Activated naive CD4-positive, alpha-beta T cell treated with anti-CD3 and anti-CD28 coated beads, Interleukin-2, amount 50 U/mL, for 16 hours (primary cell): ENCODE measurements around the gene LRRC10B.

Experiments used
- DNase-seq: peaks from one replicate; pipeline ENCODE4 v3.0.0-alpha.2; 2020

Gene LRRC10B

GRCh38 chr11:61487342-61488025 is 21.1 kb upstream of the LRRC10B start:
- no peak for DNase-seq

DNA sequence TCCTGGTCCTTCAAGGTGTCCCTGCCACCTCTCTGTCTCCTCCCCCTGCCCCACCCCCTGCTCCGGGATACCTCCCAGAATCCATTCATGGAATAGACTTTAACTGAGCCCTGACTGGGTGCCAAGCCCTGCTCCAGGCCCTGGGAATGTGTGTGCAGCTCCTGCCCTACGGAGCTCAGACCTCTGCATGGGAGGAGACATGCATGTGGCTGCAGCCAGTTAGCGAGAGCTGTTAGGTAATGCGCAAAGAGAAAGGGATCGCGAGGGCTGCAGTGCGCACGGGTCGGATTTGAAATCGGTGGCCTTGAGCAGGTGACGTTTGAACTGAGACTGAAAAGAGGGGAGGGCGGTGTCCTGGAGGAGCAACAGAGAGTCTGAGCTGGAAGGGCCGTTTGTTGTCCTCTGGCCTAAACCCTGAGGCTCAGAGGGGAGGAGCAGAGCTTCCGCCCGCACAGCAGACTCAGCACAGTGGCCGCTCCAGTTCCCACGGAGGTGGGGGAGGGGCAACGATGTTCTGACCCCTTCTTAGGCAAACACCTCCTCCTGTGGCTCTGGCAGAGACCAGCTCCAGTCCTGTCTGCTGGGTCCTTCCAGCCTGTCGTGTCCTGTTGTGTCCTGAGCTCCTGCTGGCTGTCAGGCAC is 19.8 kb upstream of the LRRC10B start:
- DNase-seq, result no peak

- no peak for DNase-seq
Measured at GRCh38 chr11:61489833-61490721, 18.5 kb upstream of the LRRC10B start.

DNA sequence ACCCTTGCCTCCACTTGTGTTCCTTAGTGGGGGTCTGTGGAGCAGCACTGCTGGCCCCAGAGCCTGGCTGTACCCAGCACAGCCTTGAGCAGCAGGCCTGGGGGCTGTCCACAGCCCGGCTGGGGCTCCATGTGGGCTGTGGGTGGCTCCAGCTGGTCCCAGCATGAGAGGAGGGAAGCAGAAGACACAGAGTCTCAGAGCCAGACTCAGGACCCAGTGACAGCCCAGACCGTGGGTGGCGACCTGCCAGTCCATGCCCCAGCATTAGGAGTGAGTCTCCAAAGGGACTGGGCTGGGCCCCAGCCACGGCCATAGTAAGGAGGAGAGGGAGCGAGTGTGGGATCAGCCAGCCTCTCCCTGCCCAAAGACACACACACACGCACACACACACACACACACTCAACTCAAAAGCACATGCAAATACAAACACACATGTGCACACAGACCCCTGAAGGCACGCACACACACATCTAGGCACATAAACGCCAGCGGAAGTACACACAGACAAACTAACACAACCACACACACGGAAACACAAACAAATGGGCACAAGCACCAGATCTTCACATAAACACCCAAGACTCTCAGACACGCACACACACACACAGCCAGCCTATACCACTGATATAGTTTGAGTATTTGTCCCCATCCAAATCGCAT is 16.7 kb upstream of the LRRC10B start:
- no peak for DNase-seq

DNA sequence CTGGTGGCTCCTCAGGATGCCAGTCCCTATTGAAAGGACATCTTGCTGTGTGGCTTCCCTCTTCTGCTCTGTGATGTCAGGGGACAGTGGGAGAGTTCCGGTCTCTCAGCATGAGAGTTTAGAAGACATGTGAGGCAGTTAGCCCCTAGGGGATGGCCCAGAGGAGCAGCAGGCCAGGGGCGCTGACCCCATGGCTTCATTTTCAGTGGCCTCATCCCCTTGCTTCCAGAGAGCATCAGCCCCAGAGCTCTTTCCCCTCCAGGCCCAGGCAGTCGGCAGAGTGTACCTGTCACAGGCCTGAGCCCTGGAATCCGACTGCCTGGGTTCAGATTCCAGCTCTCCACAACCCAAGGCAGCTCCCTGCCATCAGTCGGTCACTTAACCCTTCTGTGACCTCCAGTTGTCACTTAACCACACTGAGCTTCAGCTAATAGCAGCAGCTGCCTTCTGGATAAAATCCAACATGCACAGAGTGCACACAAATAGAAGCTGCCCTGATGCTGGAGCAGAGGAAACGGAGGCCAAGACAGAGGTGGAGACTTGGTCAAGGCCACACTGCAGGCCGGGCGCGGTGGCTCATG is 14.1 kb upstream of the LRRC10B start:
- DNase-seq, result no peak

GRCh38 chr11:61495801-61496601 is 12.5 kb upstream of the LRRC10B start:
- no peak for DNase-seq

DNA sequence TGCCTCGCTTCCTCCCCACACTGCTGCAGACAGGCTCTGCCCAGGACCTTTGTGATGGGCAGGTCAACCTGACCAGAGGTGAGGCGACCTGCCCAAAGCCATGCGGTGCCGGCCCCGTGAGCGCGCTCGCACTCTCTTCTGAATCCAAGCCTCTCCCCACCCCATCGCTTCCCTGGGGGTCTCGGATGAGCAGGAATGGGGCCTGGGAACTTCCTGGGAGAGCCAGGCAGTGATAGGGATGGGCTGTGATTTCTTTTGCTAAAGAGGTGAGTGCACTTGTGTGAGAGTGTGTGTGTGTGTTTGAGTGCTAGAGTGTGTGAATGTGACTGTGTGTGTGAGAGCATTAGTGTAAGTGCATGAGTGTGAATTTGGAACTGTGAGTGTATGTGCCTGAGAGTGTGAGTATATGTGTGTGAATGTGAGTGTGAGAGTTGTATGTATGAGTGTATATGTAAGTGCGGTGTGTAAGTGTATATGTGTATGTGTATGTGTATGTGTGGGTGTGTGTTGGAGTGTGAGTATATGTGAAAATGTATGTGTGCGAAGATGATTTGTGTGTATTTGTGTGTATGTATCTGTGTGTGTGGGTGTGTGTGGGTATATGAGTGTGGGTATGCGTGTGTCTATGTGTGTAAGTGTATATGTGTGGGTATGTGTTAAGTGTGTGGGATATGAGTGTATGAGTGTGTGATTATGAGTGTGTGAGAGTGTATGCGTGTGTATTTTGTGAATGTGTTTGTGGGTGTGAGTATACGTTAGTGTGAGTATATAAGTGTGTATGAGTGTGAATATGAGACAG is 11.7 kb upstream of the LRRC10B start:
- no peak for DNase-seq

GRCh38 chr11:61497473-61497872 is 11.1 kb upstream of the LRRC10B start:
- no peak for DNase-seq

DNA sequence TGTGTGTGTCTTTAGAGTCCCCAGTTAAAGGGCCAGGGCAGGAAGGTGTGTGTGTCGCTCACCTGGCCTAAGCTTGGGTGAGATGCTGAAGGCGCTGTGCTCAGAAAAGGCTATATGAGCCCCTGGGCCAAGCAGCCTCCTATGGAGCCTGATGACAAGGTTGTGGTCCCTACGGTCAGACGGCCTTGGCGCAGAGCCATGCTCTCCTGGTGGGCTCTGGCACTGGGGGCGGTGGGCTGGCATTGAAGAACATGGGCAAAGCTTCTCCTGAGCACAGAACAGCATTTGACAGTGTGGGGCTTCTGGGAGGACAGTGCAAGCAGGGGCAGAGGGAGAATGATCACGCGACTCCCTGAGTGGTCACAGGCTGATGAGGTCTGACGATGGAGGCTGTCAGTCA is 10.7 kb upstream of the LRRC10B start:
- no peak for DNase-seq

DNA sequence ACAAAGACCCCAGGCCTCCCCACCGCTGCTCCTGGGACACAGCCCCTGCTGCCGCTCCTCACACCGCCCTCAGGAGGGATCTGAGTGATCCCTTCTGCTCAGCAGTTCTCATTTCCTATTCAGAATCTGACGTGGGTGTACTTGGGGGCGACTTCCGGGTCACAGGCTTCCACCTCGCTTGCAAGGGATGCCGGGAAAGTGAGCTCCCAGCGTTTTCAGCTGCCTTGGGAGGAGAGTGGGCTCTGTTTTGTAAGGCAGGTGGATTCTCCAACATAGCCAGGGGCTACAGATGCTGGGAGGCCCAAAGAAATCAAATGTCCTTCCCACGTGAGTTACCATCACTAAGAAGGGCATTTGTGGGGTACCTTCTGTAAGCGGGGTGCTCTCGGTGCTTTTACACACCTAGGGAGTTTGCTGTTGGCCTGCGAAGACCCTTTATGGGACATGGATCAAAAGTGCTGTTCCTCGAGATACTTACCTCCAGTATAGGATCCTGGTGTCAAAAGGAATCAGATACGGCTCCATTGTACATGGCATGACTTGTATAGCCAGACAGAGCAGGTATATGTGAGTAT is 9.7 kb upstream of the LRRC10B start:
- DNase-seq, result no peak

- no peak for DNase-seq
Measured at GRCh38 chr11:61499816-61500491, 8.6 kb upstream of the LRRC10B start.

DNA sequence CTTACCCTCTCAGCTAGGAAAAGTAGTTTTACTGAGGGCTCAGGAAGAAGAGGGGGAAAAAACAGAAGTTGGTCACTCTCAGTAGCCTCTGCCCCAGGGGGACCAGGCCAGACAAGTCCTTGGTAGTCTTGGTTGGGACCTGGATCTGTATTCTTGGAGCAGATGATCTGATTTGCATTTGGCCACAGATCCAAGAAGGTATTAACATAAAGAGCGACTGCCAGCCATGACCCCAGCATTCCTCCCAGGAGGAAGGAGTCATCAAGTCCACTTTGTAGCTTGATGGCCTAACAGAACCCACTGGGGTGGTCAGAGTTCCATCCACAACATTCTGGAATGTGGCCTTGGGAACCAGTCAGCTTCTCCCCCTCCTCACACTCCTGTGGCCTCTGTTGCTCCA is 6.0 kb upstream of the LRRC10B start:
- DNase-seq, result no peak

DNA sequence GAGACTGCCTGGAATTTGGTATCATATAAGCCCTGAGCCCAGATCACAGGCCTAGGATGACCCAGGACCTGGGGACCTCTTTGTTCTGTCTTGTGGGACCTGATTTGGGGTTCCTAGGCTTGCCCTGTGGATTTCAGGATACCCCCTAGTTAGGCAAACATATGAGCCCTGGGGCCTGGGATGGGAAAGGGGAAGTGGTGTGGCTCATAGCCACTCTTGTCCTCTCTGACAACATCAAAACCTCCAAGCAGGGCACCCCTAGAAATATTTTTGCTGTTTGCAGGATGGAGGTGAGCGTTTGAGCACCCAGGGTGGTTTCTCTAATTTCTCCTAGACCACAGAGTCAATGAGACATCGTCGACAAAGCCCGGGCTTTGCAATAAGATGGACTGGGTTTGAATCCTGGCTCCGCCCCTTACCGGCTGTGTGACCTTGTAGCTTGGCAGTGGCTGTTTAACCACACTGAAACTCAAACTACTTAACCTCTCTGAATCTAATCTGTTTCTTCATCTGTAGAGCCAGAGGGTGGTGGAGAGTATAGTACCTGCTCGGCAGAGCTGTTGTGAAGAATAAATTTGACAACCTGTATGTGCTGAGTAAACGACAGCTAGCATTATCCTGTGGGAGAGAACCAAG is 5.3 kb upstream of the LRRC10B start:
- DNase-seq, result no peak

DNA sequence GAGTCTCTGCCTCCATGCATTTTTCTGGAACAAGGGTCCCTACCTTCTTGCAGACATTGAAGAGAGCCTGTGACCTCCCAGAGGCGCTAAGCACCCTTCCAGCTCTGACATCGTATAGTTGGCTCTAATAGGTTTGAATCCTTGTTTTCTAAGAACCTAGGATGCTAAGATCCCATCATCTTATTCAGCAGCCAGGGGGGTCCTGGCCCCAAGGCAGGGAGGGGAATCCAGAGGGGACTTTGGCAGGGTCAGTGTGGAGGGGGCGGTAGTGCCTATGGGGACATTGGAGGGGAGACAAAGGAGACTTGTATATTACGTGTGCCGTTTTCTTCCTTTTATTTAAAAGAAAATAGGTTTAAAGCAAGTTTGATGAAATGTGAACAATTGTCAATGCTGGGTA is 3.4 kb upstream of the LRRC10B start:
- no peak for DNase-seq

- no peak for DNase-seq
Measured at GRCh38 chr11:61505640-61506155, 2.9 kb upstream of the LRRC10B start.

DNA sequence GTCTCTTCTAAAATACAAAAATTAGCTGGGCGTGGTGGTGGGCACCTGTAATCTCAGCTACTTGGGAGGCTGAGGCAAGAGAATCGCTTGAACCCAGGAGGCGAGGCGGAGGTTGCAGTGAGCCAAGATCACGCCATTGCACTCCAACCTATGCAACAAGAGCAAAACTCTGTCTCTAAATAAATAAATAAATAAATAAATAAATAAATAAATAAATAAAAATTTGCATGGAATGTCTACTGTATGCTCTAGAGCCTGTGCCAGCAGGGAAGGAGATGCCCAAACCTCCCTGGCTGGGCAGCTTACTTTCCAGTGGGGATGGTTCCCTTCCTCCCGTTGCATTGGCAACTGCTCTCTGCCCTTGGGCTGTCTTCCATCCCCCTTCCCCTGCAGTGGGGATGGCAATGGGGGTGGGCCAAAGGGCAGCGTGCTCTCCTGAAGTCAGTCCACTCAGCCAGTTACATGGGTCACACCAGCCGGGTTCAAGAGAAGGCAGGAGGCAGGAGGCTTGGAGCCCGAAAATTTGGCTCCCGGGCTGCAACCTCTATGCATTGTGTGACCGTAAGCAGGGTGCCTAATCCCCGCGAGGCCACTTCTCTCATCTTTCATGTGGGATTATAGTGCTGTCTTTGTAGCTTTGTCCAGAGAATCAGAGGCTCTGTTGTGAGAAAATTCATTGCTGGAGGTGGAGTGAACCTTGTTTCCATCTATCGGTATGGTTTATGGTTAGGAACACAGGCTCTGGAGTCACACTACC is 1.4 kb upstream of the LRRC10B start:
- DNase-seq, result no peak

GRCh38 chr11:61509043-61510029 is 787 bp downstream of the LRRC10B start:
- peak; percentile 72 for DNase-seq
